Gastroesophageal sphincter (tissue), 4 donors: Measurements from ENCODE around the gene TRAPPC3. TPM values are rescaled to one million over a fixed set of nuclear protein-coding genes. Genes with fewer than 3 reads are reported as not detected.
A peak's percentile ranks its signal among the peaks of the same experiment; 100 is the strongest.

Experiments
- ATAC-seq: fragments of 150-250 bp; one replicate; pipeline ENCODE4 v1.9.1; 2016; ENCODE audit warnings: mild to moderate bottlenecking, moderate library complexity
- H3K27ac ChIP-seq, 4 donors: fragments of 200-600 bp; sonication (generic) in 3 of 4; 1 replicate in 3 of 4; 2 replicates in 1 of 4; pipeline ENCODE4 v1.5.1; 2016 to 2019
- H3K27me3 ChIP-seq: fragments of 200-600 bp; sonication (generic); one replicate; pipeline ENCODE4 v1.5.1; 2019
- H3K36me3 ChIP-seq, 2 donors: fragments of 200-600 bp; sonication (generic); one replicate each; pipeline ENCODE4 v1.5.1; 2019; ENCODE audit warnings: control low read depth in 1 of 2
- H3K4me1 ChIP-seq, 3 donors: fragments of 200-600 bp; sonication (generic); 1 replicate in 2 of 3; 2 replicates in 1 of 3; pipeline ENCODE4 v1.5.1; 2016 to 2019; ENCODE audit warnings: control low read depth in 2 of 3
- H3K4me3 ChIP-seq, 2 donors: fragments of 200-600 bp; sonication (generic); one replicate each; pipeline ENCODE4 v1.5.1; 2019; ENCODE audit warnings: mild to moderate bottlenecking in 1 of 2, moderate library complexity in 1 of 2
- H3K9me3 ChIP-seq, 3 donors: fragments of 200-600 bp; sonication (generic); one replicate each; pipeline ENCODE4 v1.5.1; 2017 to 2019; ENCODE audit warnings: control low read depth in 2 of 3
- EP300 ChIP-seq: sonication (generic); formaldehyde crosslinking; IDR thresholded peaks from one replicate; pipeline ENCODE4 v1.6.1; 2017; ENCODE audit warnings: antibody characterized with exemption, mild to moderate bottlenecking
- POLR2A ChIP-seq, 2 donors: fragments of 450-650 bp; IDR thresholded peaks; one replicate each; pipeline ENCODE4 v1.6.1; 2017; ENCODE audit warnings: antibody characterized with exemption in 2 of 2, mild to moderate bottlenecking in 2 of 2, moderate library complexity in 1 of 2
- POLR2AphosphoS5 ChIP-seq: sonication (generic); formaldehyde crosslinking; IDR thresholded peaks from one replicate; pipeline ENCODE4 v1.6.1; 2017; ENCODE audit warnings: antibody characterized with exemption
- WGBS, 2 donors: methylation state at CpG; one replicate each; pipeline ENCODE4 v1.1.5; 2018; ENCODE audit warnings: low coverage in 1 of 2; 5-methylcytosine and 5-hydroxymethylcytosine counted together
- total RNA-seq, 4 donors: library from RNA; depleted of rRNA; stranded (reverse); fragments of >200 nt; gene quantifications; one replicate each; pipeline ENCODE4 v1.1.0, GENCODE V29; 2016
- TF ChIP-seq, protein P1 (sequence below), 4 experiments: fragments of 200-600 bp in 2 of 4; fragments of 450-650 bp in 2 of 4; sonication (generic) in 1 of 4; IDR thresholded peaks; one replicate each; pipeline ENCODE4 v1.5.1; 2017 to 2019; ENCODE audit warnings: antibody characterized with exemption in 4 of 4, mild to moderate bottlenecking in 2 of 4, moderate library complexity in 2 of 4

Gene TRAPPC3
- total RNA-seq, 4 donors from 2014 or later = 102 to 166 (median 129) TPM

- H3K36me3 ChIP-seq = peaks cover 0 to 41% of the 10 kb centered on the region in 2 donors
- TF ChIP-seq POLR2A (IDR thresholded peaks at IDR 0.05) = no peak
- peak; percentile 5 for TF ChIP-seq POLR2AphosphoS5
- no peak for TF ChIP-seq EP300
- TF ChIP-seq, protein P1, sequence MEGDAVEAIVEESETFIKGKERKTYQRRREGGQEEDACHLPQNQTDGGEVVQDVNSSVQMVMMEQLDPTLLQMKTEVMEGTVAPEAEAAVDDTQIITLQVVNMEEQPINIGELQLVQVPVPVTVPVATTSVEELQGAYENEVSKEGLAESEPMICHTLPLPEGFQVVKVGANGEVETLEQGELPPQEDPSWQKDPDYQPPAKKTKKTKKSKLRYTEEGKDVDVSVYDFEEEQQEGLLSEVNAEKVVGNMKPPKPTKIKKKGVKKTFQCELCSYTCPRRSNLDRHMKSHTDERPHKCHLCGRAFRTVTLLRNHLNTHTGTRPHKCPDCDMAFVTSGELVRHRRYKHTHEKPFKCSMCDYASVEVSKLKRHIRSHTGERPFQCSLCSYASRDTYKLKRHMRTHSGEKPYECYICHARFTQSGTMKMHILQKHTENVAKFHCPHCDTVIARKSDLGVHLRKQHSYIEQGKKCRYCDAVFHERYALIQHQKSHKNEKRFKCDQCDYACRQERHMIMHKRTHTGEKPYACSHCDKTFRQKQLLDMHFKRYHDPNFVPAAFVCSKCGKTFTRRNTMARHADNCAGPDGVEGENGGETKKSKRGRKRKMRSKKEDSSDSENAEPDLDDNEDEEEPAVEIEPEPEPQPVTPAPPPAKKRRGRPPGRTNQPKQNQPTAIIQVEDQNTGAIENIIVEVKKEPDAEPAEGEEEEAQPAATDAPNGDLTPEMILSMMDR (IDR thresholded peaks at IDR 0.05) = no peak
- no peak for ATAC-seq
- no peak overlapping the region for H3K4me3 ChIP-seq
- no peaks in the 10 kb centered on the region for H3K27me3 ChIP-seq
- H3K9me3 ChIP-seq = no peaks in the 10 kb centered on the region
- H3K4me1 ChIP-seq = peaks cover 8 to 79% (median 30%) of the 10 kb centered on the region in 3 donors
- H3K27ac ChIP-seq = peak overlapping the region; percentile 34 to 82 (median 70)
- 54% methylated on average over 3 of the region's 5 CpGs; no CpG with 5 or more reads in 1 of the 2 donors for WGBS, 2 donors
These were observed 12.1 kb downstream of the TRAPPC3 start for GRCh38 chr1:36137226-36137625.

DNA sequence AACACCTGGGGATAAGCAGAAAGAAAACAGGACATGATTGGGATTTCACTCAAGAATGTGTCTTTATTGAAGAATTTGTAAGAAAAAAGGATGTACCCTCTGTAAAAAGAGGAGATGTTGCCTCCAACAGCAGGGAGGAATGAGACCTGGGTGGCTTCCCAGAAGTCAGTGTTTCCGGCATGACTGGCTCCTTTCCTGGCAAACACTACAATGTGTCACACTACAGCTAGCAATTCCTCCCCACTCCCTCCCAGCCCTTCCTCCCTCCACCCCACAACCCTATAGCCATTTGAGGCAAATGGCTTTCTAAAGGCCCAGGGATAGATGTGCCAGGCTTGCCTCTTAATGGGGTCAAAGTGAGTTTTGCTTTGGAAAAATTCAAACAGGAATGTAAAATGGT is 12.8 kb downstream of the TRAPPC3 start:
- H3K4me1 ChIP-seq = peaks cover 8 to 74% (median 28%) of the 10 kb centered on the region in 3 donors
- peak overlapping the region; percentile 34 to 82 (median 70) for H3K27ac ChIP-seq
- ATAC-seq = peak; percentile 76
- no peak overlapping the region for H3K4me3 ChIP-seq
- H3K9me3 ChIP-seq = no peaks in the 10 kb centered on the region
- WGBS, 2 donors = 0 to 17% methylated on average over 1 of the region's 1 CpG
- H3K27me3 ChIP-seq = no peaks in the 10 kb centered on the region
- peak; percentile 93 for TF ChIP-seq POLR2AphosphoS5
- no peak for TF ChIP-seq EP300
- H3K36me3 ChIP-seq = peaks cover 0 to 41% of the 10 kb centered on the region in 2 donors

GRCh38 chr1:36135796-36136195 is 13.5 kb downstream of the TRAPPC3 start:
- Histone ChIP-seq H3K36me3 (peaks cover 0 to 41% of the 10 kb centered on the region in 2 donors), H3K27me3 (no peaks in the 10 kb centered on the region), H3K27ac (peak overlapping the region; percentile 8 to 82 (median 70)), H3K4me3 (no peak overlapping the region), H3K9me3 (no peaks in the 10 kb centered on the region), H3K4me1 (peaks cover 8 to 67% (median 28%) of the 10 kb centered on the region in 3 donors)
- ATAC-seq = no peak
- TF ChIP-seq, protein P1 (IDR thresholded peaks at IDR 0.05) = no peak
- TF ChIP-seq POLR2AphosphoS5 (no peak), EP300 (no peak), POLR2A (IDR thresholded peaks at IDR 0.05) (no peak)

- H3K4me3 ChIP-seq = no peak overlapping the region
- WGBS, 2 donors = 35 to 62% methylated on average over 5 to 6 of the region's 6 CpGs
- no peak for ATAC-seq
- H3K27ac ChIP-seq = peak overlapping the region; percentile 8 to 82 (median 70)
- H3K27me3 ChIP-seq = no peaks in the 10 kb centered on the region
- H3K36me3 ChIP-seq = peaks cover 0 to 41% of the 10 kb centered on the region in 2 donors
- no peaks in the 10 kb centered on the region for H3K9me3 ChIP-seq
- H3K4me1 ChIP-seq = peaks cover 8 to 62% (median 28%) of the 10 kb centered on the region in 3 donors
- no peak for TF ChIP-seq POLR2A (IDR thresholded peaks at IDR 0.05)
- no peak for TF ChIP-seq POLR2AphosphoS5
- TF ChIP-seq, protein P1 (IDR thresholded peaks at IDR 0.05) = no peak
- no peak for TF ChIP-seq EP300
These were observed 14.0 kb downstream of the TRAPPC3 start for GRCh38 chr1:36135330-36135667.

GRCh38 chr1:36134505-36135329 is 14.6 kb downstream of the TRAPPC3 start:
- Histone ChIP-seq H3K27ac (peak overlapping the region; percentile 8 to 82 (median 70)), H3K4me1 (peaks cover 4 to 57% (median 28%) of the 10 kb centered on the region in 3 donors), H3K27me3 (no peaks in the 10 kb centered on the region), H3K36me3 (peaks cover 0 to 35% of the 10 kb centered on the region in 2 donors), H3K9me3 (no peaks in the 10 kb centered on the region), H3K4me3 (no peak overlapping the region)
- TF ChIP-seq, protein P1 (IDR thresholded peaks at IDR 0.05) = peak in 3 of 4 experiments; percentile 81 to 82 (median 81)
- TF ChIP-seq POLR2AphosphoS5 = no peak
- peak; percentile 61 for ATAC-seq
- 23 to 67% methylated on average over 3 to 4 of the region's 7 CpGs for WGBS, 2 donors
